ENCODE data around the gene ABCA2. TPM values are rescaled to one million over a fixed set of nuclear protein-coding genes. Genes with fewer than 3 reads are reported as not detected.
A peak's percentile ranks its signal among the peaks of the same experiment; 100 is the strongest.

The ABCA2 gene
- total and polyA plus RNA-seq, 11 donors = 13.1 to 44.3 (median 30.6) TPM

GRCh38 chr9:137054932-137055384 lies 26.9 kb upstream of the ABCA2 start:
- peak overlapping the region in 2 of 12 donors; percentile 4 to 13 for H3K4me3 ChIP-seq
- intact Hi-C loops (cut with DNase I) = no loop called here
- H3K27me3 ChIP-seq = peaks cover 3 to 48% (median 21%) of the 10 kb centered on the region in 9 donors
- TF ChIP-seq POLR2A (IDR thresholded peaks at IDR 0.05) (no peak), CTCF (IDR thresholded peaks at IDR 0.05) (no peak)
- peak overlapping the region; percentile 49 to 89 (median 81) for H3K27ac ChIP-seq
- peaks cover 15 to 49% (median 34%) of the 10 kb centered on the region in 12 donors for H3K4me1 ChIP-seq
- no peaks in the 10 kb centered on the region for H3K9me3 ChIP-seq
- no peak for DNase-seq
- 57 to 75% (median 62%) methylated on average over 11 to 17 of the region's 17 CpGs for WGBS, 4 donors
- H3K36me3 ChIP-seq = no peaks in the 10 kb centered on the region
- peak in 2 of 4 donors; percentile 4 to 7 for ATAC-seq

DNA sequence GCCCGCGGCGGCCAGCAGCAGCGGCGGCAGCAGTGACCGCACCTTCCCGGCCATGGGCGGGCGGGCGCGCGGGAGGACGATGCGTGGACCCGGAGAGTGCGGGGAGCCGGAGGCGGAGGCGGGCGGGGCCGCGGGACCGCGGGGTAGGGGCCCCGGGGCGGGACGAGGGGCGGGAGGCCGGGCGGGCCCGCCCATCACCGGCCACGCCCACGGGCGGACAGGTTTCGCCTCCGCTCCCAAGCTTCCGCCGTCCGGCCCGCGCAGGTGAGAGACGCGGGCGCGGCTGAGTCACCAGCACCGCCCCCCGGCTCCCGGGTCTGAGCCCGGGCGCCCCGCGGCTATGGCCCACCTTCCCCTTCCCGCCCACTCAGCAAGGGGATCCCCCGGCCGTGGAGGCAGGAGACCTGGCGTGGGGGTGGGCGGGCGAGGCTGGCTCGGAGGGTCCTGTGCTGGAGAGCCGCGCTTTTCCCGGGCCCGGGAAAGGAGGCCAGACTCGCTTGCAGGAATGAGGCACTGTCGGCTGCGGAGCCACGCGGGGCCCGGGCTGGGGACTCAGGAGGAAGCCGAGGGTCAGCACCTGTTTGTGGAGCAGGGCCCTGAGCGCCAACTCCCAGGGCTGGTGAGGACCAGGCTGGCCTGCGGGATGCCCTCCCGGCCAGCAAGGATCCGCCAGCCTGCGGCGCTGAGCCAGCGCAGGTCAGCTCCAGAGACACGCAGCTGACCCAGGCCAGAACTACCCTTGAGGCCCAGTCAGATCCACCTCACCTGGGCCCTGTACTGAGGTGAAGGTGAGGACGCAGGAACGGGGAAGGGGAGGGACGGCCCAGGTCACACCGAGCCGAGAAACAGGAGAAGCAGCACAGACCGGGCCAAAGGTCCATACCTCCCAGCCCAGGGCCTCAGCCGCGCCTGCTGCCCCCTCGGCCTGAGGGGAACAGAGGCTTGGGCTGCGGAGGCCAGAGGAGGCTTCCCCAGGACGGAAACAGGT lies 26.2 kb upstream of the ABCA2 start, which contains the start of gene ENTPD2:
TSS of gene ENTPD2 (minus strand) at position 118 of the 988 bp plus-strand sequence. CDS start at position 54, 64 bp downstream.
- Histone ChIP-seq H3K9me3 (no peaks in the 10 kb centered on the region), H3K27ac (peak within 1 kb of the TSS; percentile 49 to 89 (median 81)), H3K4me1 (peaks cover 15 to 49% (median 34%) of the 10 kb centered on the region in 12 donors), H3K36me3 (no peaks in the 10 kb centered on the region), H3K4me3 (peak within 1 kb of the TSS; percentile 24 to 55 (median 46)), H3K27me3 (peaks cover 3 to 54% (median 26%) of the 10 kb centered on the region in 9 donors)
- 20 to 53% (median 31%) methylated on average over 31 to 90 of the region's 90 CpGs for WGBS, 4 donors
- TF ChIP-seq POLR2A (IDR thresholded peaks at IDR 0.05) (no peak), CTCF (IDR thresholded peaks at IDR 0.05) (no peak)
- DNase-seq (no peak), ATAC-seq (no peak)
- intact Hi-C loops (cut with DNase I) = no loop called here

DNA sequence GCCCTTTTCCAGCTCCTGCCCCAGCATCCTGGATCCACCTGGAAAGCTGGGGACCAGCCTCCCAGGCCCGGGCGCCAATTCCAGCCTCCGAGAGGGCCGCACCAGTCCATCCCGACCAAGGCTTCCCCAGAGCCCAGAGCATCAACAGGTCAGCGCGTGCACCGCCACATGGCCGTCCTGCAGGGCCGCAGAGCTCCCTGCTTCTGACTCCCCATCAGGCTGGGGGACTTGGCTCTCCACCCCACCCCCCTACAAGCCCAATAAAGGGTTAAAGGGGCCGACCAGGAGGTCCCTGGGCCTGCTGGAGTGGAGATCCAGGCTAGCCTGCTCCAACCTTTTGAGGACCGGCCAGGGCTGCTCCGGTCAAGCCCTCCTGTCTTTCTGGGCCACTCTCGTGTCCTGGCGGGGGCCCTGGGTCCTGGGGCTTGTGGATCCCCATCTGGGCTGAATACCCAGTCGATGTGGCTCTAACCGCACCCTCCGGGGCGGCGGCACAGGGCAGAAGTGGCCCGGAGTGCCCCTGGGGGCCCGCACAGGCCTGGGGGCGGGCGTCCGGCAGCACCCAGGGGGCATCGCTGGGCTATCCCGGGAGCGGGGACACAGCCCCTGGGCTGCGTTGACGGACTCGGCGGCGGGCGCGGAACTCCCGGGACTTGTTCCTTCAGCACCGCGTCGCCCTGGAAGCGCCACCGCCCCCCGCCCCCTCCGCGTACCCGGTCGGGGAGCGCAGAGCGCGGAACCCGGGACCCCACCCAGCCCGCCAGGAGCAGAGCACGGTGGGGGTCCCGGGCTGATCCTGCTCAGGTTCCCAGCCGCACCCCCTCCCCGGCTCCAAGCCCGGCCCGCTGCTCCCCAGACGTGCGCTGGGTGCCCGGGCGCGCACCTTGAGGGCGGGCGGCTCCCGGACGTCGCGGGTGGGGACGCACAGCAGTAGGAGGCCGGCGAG lies 25.2 kb upstream of the ABCA2 start:
- ATAC-seq = no peak
- Histone ChIP-seq H3K27ac (peak overlapping the region in 6 of 12 donors; percentile 34 to 89 (median 80)), H3K9me3 (no peaks in the 10 kb centered on the region), H3K36me3 (no peaks in the 10 kb centered on the region), H3K4me1 (peaks cover 15 to 52% (median 34%) of the 10 kb centered on the region in 12 donors), H3K27me3 (peaks cover 5 to 62% (median 34%) of the 10 kb centered on the region in 9 donors), H3K4me3 (peak overlapping the region; percentile 24 to 55 (median 46))
- TF ChIP-seq POLR2A (IDR thresholded peaks at IDR 0.05) (no peak), CTCF (IDR thresholded peaks at IDR 0.05) (no peak)
- intact Hi-C loops (cut with DNase I) = no loop called here
- WGBS, 4 donors = 6 to 19% (median 12%) methylated on average over 19 to 71 of the region's 71 CpGs
- DNase-seq = no peak
